Superior temporal gyrus (tissue), 1 donor: ENCODE results near the gene CALCOCO1.
"Not testable (repeated sequence)": the region's sequence is repeated elsewhere in the genome, so short reads cannot be mapped to it uniquely, and the experiment has no call there.

Experiments used
- DNase-seq: peaks from one replicate; pipeline ENCODE4 v3.0.0-alpha.2; 2016; ENCODE audit errors: extremely low spot score

CALCOCO1 gene

GRCh38 chr12:53698948-53699677 is 28.1 kb downstream of the CALCOCO1 start:
- no peak for DNase-seq

GRCh38 chr12:53696655-53697331 is 30.5 kb downstream of the CALCOCO1 start:
- no peak for DNase-seq

GRCh38 chr12:53696285-53696654 is 31.0 kb downstream of the CALCOCO1 start:
- DNase-seq, result peak; percentile 97

GRCh38 chr12:53695152-53696145 is 31.8 kb downstream of the CALCOCO1 start:
- DNase-seq, result no peak

- no peak for DNase-seq
Measured at GRCh38 chr12:53694756-53695151, 32.5 kb downstream of the CALCOCO1 start.

- no peak for DNase-seq
Measured at GRCh38 chr12:53688134-53688533, 39.1 kb downstream of the CALCOCO1 start.

GRCh38 chr12:53686436-53686835 is 40.8 kb downstream of the CALCOCO1 start:
- DNase-seq, result no peak

- DNase-seq, result no peak
Measured at GRCh38 chr12:53684654-53685220, 42.5 kb downstream of the CALCOCO1 start.

GRCh38 chr12:53683983-53684382 is 43.3 kb downstream of the CALCOCO1 start:
- DNase-seq, result no peak

- DNase-seq, result no peak
Measured at GRCh38 chr12:53683494-53683893, 43.8 kb downstream of the CALCOCO1 start.

- DNase-seq, result not testable (repeated sequence)
Measured at GRCh38 chr12:53680061-53680460, 47.2 kb downstream of the CALCOCO1 start.

GRCh38 chr12:53677800-53678148 is 49.5 kb downstream of the CALCOCO1 start:
- DNase-seq, result no peak

- peak; percentile 82 for DNase-seq
Measured at GRCh38 chr12:53677016-53677799, 50.0 kb downstream of the CALCOCO1 start.

GRCh38 chr12:53676656-53677015 is 50.6 kb downstream of the CALCOCO1 start:
- DNase-seq, result peak; percentile 67

GRCh38 chr12:53675701-53676607 is 51.3 kb downstream of the CALCOCO1 start, which contains the start of gene ATP5MC2:
ATP5MC2 (minus strand) TSS chr12:53676083; CDS start chr12:53672614, 3,469 bp downstream.
- DNase-seq, result peak; percentile 99

GRCh38 chr12:53674977-53675700 is 52.1 kb downstream of the CALCOCO1 start:
- no peak for DNase-seq

GRCh38 chr12:53670971-53671370 is 56.3 kb downstream of the CALCOCO1 start:
- no peak for DNase-seq

- no peak for DNase-seq
Measured at GRCh38 chr12:53670308-53670707, 56.9 kb downstream of the CALCOCO1 start.

GRCh38 chr12:53667080-53667479 is 60.2 kb downstream of the CALCOCO1 start:
- DNase-seq, result no peak
